Type B pancreatic cell (in vitro differentiated cells): ENCODE measurements around the gene VIM. TPM values are rescaled to one million over a fixed set of nuclear protein-coding genes. Genes with fewer than 3 reads are reported as not detected.
A peak's percentile ranks its signal among the peaks of the same experiment; 100 is the strongest.

Source experiments
- DNase-seq: peaks from one replicate; pipeline ENCODE4 v3.0.0; 2021; ENCODE audit warnings: mixed read lengths; ENCODE audit not compliant: unreplicated experiment; ENCODE audit errors: extremely low spot score
- H3K27ac Mint-ChIP-seq: 2 replicates; pipeline ENCODE4 v1.8.0; 2021; ENCODE audit warnings: mild to moderate bottlenecking, mixed read lengths
- H3K27me3 Mint-ChIP-seq: 2 replicates; pipeline ENCODE4 v1.8.0; 2021; ENCODE audit warnings: mixed read lengths
- H3K36me3 Mint-ChIP-seq: 2 replicates; pipeline ENCODE4 v1.8.0; 2021; ENCODE audit warnings: mixed read lengths
- H3K4me1 Mint-ChIP-seq: one replicate; pipeline ENCODE4 v1.8.0; 2021; ENCODE audit warnings: mixed read lengths; ENCODE audit not compliant: unreplicated experiment
- H3K4me3 Mint-ChIP-seq: 2 replicates; pipeline ENCODE4 v1.8.0; 2021; ENCODE audit warnings: mild to moderate bottlenecking, mixed read lengths
- H3K9me3 Mint-ChIP-seq: 2 replicates; pipeline ENCODE4 v1.8.0; 2021; ENCODE audit warnings: mixed read lengths
- CTCF ChIP-seq: fragments of 200-600 bp; sonication (generic); conservative IDR thresholded peaks from 2 replicates; pipeline ENCODE4 v1.5.0; 2021; ENCODE audit warnings: antibody characterized with exemption, mild to moderate bottlenecking
- total RNA-seq: library from RNA; stranded (reverse); gene quantifications from 2 replicates; pipeline ENCODE4 v1.2.1, GENCODE V29; 2021; ENCODE audit warnings: low replicate concordance

The VIM gene
- total RNA-seq, 1 donor from 2014 or later = 2,500 TPM

DNA sequence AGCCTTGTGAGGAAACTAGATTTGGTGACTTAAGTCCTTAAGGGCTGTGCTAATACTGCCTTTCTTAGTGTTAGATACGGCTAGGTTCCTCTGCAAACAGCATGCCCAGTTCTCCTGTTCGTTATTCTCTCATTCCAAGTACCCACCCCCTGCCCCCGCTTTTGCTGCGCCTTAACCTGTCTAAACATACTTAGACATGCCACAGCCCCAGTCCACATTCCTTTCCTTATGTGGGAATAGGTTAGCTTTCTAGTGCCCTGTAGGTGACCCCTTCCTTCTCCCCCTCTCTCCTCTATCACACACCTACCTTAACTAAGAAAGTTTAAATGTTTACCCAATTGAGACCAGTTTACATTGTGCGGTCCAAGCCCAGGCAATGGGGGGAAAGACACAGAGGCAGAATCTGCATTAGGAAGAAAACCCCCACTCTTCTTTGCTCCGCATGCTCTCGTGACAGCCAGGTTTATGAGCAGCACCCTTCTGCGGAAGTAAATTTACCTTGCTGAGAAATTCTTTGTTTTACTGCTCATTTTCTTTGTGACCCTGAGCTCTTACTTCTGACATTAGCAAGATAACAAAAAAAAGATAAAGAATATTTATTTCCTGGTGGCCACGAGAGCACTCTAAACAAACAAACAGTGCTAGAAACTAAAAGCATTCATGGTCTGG is 48.8 kb downstream of the VIM start:
- Mint-ChIP-seq H3K4me3 (no peak overlapping the region), H3K27ac (peak overlapping the region; percentile 12)

GRCh38 chr10:17278607-17279240 is 50.7 kb downstream of the VIM start:
- H3K4me3 Mint-ChIP-seq = no peak overlapping the region

More for the DNA sequence above, 48.8 kb downstream of the VIM start:
- TF ChIP-seq CTCF = no peak
- H3K4me1 Mint-ChIP-seq = peaks cover 5% of the 10 kb centered on the region
- no peaks in the 10 kb centered on the region for H3K27me3 Mint-ChIP-seq
- no peak for DNase-seq
- peaks cover 22% of the 10 kb centered on the region for H3K9me3 Mint-ChIP-seq
- no peaks in the 10 kb centered on the region for H3K36me3 Mint-ChIP-seq

GRCh38 chr10:17282311-17282710 is 54.3 kb downstream of the VIM start:
- Mint-ChIP-seq H3K4me1 (peaks cover 5% of the 10 kb centered on the region), H3K36me3 (no peaks in the 10 kb centered on the region), H3K27ac (no peak overlapping the region), H3K4me3 (no peak overlapping the region), H3K27me3 (peaks cover 9% of the 10 kb centered on the region), H3K9me3 (peaks cover 23% of the 10 kb centered on the region)
- DNase-seq = no peak
- no peak for TF ChIP-seq CTCF

More at GRCh38 chr10:17278607-17279240, 50.7 kb downstream of the VIM start:
- Mint-ChIP-seq H3K27ac (no peak overlapping the region), H3K4me1 (peaks cover 5% of the 10 kb centered on the region), H3K36me3 (no peaks in the 10 kb centered on the region), H3K27me3 (no peaks in the 10 kb centered on the region), H3K9me3 (peaks cover 25% of the 10 kb centered on the region)
- no peak for DNase-seq
- no peak for TF ChIP-seq CTCF

DNA sequence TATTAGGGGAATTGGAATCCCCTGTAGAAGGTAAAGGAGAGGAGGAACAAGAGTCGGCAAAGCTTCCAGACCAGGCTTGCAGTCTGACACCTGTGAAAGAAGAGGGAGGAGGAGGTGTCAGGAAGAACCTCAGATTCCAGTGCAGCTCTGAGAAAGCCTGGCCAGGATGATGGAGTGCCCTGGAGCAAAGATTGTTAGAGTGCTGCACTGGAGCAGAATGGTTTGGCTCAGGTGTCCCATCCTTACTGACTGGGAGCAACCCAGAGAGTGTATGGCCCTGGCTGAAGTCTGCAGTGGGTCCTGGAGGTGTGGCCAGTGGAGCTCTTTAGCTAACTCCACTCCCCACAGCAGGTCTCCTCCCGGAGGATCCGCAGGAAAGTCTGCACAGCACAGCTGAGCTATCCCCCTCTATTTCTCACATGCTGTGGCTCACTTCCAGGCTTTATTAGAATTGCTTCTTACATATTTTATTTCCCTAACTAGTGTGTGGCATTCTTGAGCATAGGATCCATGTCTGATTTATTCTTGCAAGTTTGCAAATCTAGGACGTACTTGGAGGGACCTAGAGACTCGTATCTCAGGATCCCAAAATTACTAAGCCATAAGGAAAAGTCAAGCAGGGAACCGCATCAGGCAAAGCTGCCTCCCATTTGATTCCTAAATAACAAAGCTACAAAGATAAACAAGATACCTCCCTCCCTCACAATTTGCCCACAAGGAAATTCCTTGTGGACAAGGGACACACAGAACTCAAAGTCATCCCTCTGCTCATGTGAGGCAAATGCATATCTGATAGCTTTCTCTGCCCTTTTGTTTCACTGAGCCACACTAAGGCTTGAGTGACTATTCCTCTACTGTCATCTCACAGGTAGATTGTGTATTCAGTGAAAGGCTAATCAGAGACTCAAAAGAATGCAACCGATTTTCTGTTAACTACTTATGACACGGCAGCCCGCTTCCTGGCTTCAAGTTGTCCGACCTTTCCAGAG is 58.8 kb downstream of the VIM start:
- peaks cover 7% of the 10 kb centered on the region for H3K4me1 Mint-ChIP-seq
- H3K4me3 Mint-ChIP-seq = no peak overlapping the region
- peaks cover 9% of the 10 kb centered on the region for H3K9me3 Mint-ChIP-seq
- DNase-seq = no peak
- no peak for TF ChIP-seq CTCF
- H3K36me3 Mint-ChIP-seq = no peaks in the 10 kb centered on the region
- no peak overlapping the region for H3K27ac Mint-ChIP-seq
- peaks cover 32% of the 10 kb centered on the region for H3K27me3 Mint-ChIP-seq

Other genes starting within 250 kb of the VIM start
- gene CUBN, start 98.4 kb upstream of the VIM start, total RNA-seq = 1.0 and 2.2 TPM in 2 replicates
- 3.9 and 9.0 TPM in 2 replicates for gene TRDMT1, start 26.6 kb upstream of the VIM start, total RNA-seq
- gene ST8SIA6, start 226.4 kb downstream of the VIM start, total RNA-seq = 1.0 and 1.8 TPM in 2 replicates